ENCODE results near the gene ZFP3.

GRCh38 chr17:5080591-5080990, 2.3 kb downstream of the ZFP3 start:
- TF ChIP-seq NFIC (IDR thresholded peaks at IDR 0.05; ENCODE audit: borderline replicate concordance) (no peak), EZH2phosphoT487 (IDR thresholded peaks at IDR 0.05; ENCODE audit: borderline replicate concordance, low read depth) (no peak)
